Keratinocyte (primary cell): ENCODE measurements around the gene KRTAP1-1. TPM values are rescaled to one million over a fixed set of nuclear protein-coding genes. Genes with fewer than 3 reads are reported as not detected.

ENCODE experiments used
- DNase-seq: peaks from one replicate; pipeline ENCODE4 v3.0.0-alpha.2; 2011; ENCODE audit warnings: low read depth, missing footprints, low spot score
- FAIRE-seq: peaks from 2 replicates; lab custom pipeline; 2011; peaks lifted over from hg19 to GRCh38; lab: Jason Lieb, UNC
- H2AFZ ChIP-seq: 2 replicates; pipeline ENCODE4 v1.6.0; 2012; ENCODE audit warnings: low read length, control low read depth, inconsistent platforms; ENCODE audit not compliant: control insufficient read depth
- H3K27ac ChIP-seq: 2 replicates; pipeline ENCODE4 v1.5.1; 2011; ENCODE audit warnings: low read length; ENCODE audit not compliant: control insufficient read depth, insufficient read depth
- H3K27me3 ChIP-seq: 3 replicates; pipeline ENCODE4 v1.6.0; 2011; ENCODE audit warnings: low read length; ENCODE audit not compliant: control insufficient read depth, insufficient read depth; ENCODE audit errors: extremely low read depth
- H3K36me3 ChIP-seq, 2 experiments: 2 replicates in 1 of 2; 3 replicates in 1 of 2; pipeline ENCODE4 v1.5.1; 2011; ENCODE audit warnings: low read length in 2 of 2, mild to moderate bottlenecking in 1 of 2; ENCODE audit not compliant: control insufficient read depth in 2 of 2, insufficient read depth in 2 of 2; ENCODE audit errors: extremely low read depth in 1 of 2
- H3K4me1 ChIP-seq: 3 replicates; pipeline ENCODE4 v1.5.1; 2011; ENCODE audit warnings: low read length; ENCODE audit not compliant: control insufficient read depth, insufficient read depth; ENCODE audit errors: extremely low read depth
- H3K4me2 ChIP-seq: 3 replicates; pipeline ENCODE4 v1.6.0; 2011; ENCODE audit warnings: low read depth, low read length; ENCODE audit not compliant: control insufficient read depth, insufficient read depth; ENCODE audit errors: extremely low read depth
- H3K4me3 ChIP-seq, 3 experiments: fragments of 200-600 bp in 1 of 3; sonication (generic) in 1 of 3; 2 replicates in 2 of 3; 3 replicates in 1 of 3; pipeline ENCODE4 v1.5.1; 2011 to 2016; ENCODE audit warnings: low read length in 3 of 3, mild to moderate bottlenecking in 3 of 3, control low read depth in 2 of 3, inconsistent platforms in 1 of 3, low read depth in 1 of 3, mixed read lengths in 1 of 3, mixed run types in 1 of 3, moderate library complexity in 1 of 3; ENCODE audit not compliant: control insufficient read depth in 2 of 3, insufficient read depth in 2 of 3; ENCODE audit errors: extremely low read depth in 1 of 3
- H3K79me2 ChIP-seq: 2 replicates; pipeline ENCODE4 v1.6.0; 2012; ENCODE audit warnings: low read length; ENCODE audit not compliant: control insufficient read depth, insufficient read depth
- H3K9ac ChIP-seq: 3 replicates; pipeline ENCODE4 v1.6.0; 2011; ENCODE audit warnings: low read length; ENCODE audit not compliant: control insufficient read depth, insufficient read depth; ENCODE audit errors: extremely low read depth
- H3K9me1 ChIP-seq: 3 replicates; pipeline ENCODE4 v1.6.0; 2011; ENCODE audit warnings: low read length; ENCODE audit not compliant: control insufficient read depth, insufficient read depth; ENCODE audit errors: extremely low read depth
- H3K9me3 ChIP-seq: 2 replicates; pipeline ENCODE4 v1.5.1; 2012; ENCODE audit warnings: low read depth, low read length; ENCODE audit not compliant: control insufficient read depth
- H4K20me1 ChIP-seq: 3 replicates; pipeline ENCODE4 v1.6.0; 2011; ENCODE audit warnings: low read length; ENCODE audit not compliant: control insufficient read depth, insufficient read depth; ENCODE audit errors: extremely low read depth
- CTCF ChIP-seq, 3 experiments: IDR thresholded peaks in 1 of 3; conservative IDR thresholded peaks in 1 of 3; optimal IDR thresholded peaks in 1 of 3; 2 replicates in 2 of 3; 3 replicates in 1 of 3; pipeline versions ENCODE3 to v1.5.1; 2011; ENCODE audit warnings: low read length in 3 of 3, mild to moderate bottlenecking in 3 of 3, moderate library complexity in 2 of 3, control low read depth in 1 of 3, inconsistent platforms in 1 of 3; ENCODE audit not compliant: insufficient read depth in 2 of 3; ENCODE audit errors: extremely low read depth in 1 of 3
- EZH2 ChIP-seq: IDR thresholded peaks from one replicate; pipeline ENCODE4 v1.6.1; 2012; ENCODE audit warnings: inconsistent platforms, mild to moderate bottlenecking, low read length, moderate library complexity
- dilution Hi-C: fragments of 300-500 bp; cut with MboI; formaldehyde crosslinking; loops from one replicate; pipeline ENCODE4 v1.7.0; 2020; ENCODE audit warnings: low sequenced_read_pairs; ENCODE audit not compliant: extremely low pct_ligation_motif_present
- polyA plus RNA-seq, 5 experiments: library from polyadenylated mRNA; depleted of rRNA in 3 of 5; stranded (reverse) in 3 of 5; stranded (forward) in 1 of 5; unstranded in 1 of 5; fragments of >200 nt; gene quantifications; 1 replicate in 1 of 5; 2 replicates in 3 of 5; 3 replicates in 1 of 5; pipeline versions ENCODE4 v1.2.1 to v1.2.3, GENCODE V29; 2011 to 2012; ENCODE audit warnings: missing spikeins in 2 of 5, low read depth in 1 of 5, low replicate concordance in 1 of 5

KRTAP1-1 gene
- polyA plus RNA-seq, 1 donor (not counting 4 experiments of a cell fraction or from before 2014, with no cell fraction given), result not detected

DNA sequence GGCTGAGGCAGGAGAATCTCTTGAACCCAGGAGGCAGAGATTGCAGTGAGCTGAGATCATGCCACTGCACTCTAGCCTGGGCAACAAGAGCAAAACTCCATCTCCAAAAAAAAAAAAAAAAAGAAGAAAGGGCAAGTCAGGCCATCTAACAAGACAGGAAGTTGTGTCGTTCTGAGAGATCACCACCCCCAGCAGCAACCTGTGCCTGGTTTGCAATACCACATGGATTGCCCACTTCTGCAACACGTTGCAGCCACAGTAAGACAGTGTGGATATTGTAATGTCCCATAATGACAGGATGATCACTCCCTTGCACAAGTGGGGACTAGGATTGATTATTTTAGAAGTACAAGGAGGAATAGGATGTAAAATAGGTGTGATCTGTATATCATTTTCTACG lies 27.8 kb upstream of the KRTAP1-1 start:
- no peak overlapping the region for H2AFZ ChIP-seq
- no peaks in the 10 kb centered on the region for H3K9me3 ChIP-seq
- no peak overlapping the region for H3K27ac ChIP-seq
- FAIRE-seq (no peak), DNase-seq (no peak)
- TF ChIP-seq EZH2 (no peak), CTCF (optimal IDR thresholded peaks at IDR 0.05 in 1 of 3, IDR thresholded peaks at IDR 0.05 in 1 of 3, conservative IDR thresholded peaks at IDR 0.05 in 1 of 3; ENCODE audit: extremely low read depth in 1 of 3, insufficient read depth in 2 of 3, low read length in 3 of 3) (no peak)
- no peaks in the 10 kb centered on the region for H3K9me1 ChIP-seq
- dilution Hi-C loops, result no loop called here
- H3K36me3 ChIP-seq, result no peaks in the 10 kb centered on the region
- no peak overlapping the region for H3K9ac ChIP-seq
- H3K79me2 ChIP-seq, result no peaks in the 10 kb centered on the region
- peaks cover 14% of the 10 kb centered on the region for H3K4me1 ChIP-seq
- H3K27me3 ChIP-seq, result no peaks in the 10 kb centered on the region
- H3K4me2 ChIP-seq, result no peak overlapping the region
- H4K20me1 ChIP-seq, result no peaks in the 10 kb centered on the region
- no peak overlapping the region for H3K4me3 ChIP-seq

DNA sequence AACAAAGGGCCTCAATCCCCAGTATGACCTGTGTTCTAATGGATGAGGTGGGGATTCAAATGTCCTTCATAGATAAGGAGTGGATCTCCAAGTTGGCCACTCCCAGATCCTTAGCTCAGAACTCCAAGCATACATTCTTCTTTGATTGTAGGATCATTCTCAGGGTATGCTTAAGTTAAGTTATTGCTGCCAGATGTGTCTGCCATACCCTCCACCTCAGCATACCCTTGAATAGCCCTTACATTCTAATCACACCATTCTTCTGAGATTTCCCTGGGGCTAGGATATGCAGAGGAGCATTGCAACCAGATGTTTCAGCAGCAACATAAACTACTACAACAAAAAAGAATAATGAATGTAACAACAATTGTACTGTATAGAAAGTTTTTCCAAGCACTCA lies 26.0 kb upstream of the KRTAP1-1 start:
- TF ChIP-seq CTCF (optimal IDR thresholded peaks at IDR 0.05 in 1 of 3, IDR thresholded peaks at IDR 0.05 in 1 of 3, conservative IDR thresholded peaks at IDR 0.05 in 1 of 3; ENCODE audit: extremely low read depth in 1 of 3, insufficient read depth in 2 of 3, low read length in 3 of 3) (no peak), EZH2 (no peak)
- Histone ChIP-seq H3K4me2 (no peak overlapping the region), H3K79me2 (no peaks in the 10 kb centered on the region), H2AFZ (no peak overlapping the region), H3K27ac (no peak overlapping the region), H3K27me3 (no peaks in the 10 kb centered on the region), H3K4me1 (peaks cover 18% of the 10 kb centered on the region), H3K4me3 (no peak overlapping the region), H4K20me1 (no peaks in the 10 kb centered on the region), H3K36me3 (no peaks in the 10 kb centered on the region), H3K9me3 (no peaks in the 10 kb centered on the region), H3K9ac (no peak overlapping the region), H3K9me1 (no peaks in the 10 kb centered on the region)
- dilution Hi-C loops, result no loop called here
- DNase-seq (no peak), FAIRE-seq (peak; percentile 51)
